Spleen (tissue), 11 donors: ENCODE measurements around the gene PLCB1. TPM values are rescaled to one million over a fixed set of nuclear protein-coding genes. Genes with fewer than 3 reads are reported as not detected.
"Not testable (repeated sequence)": the region's sequence is repeated elsewhere in the genome, so short reads cannot be mapped to it uniquely, and the experiment has no call there.

Source experiments
- DNase-seq: peaks from one replicate; pipeline ENCODE4 v3.0.0-alpha.2; 2020
- H3K27ac ChIP-seq, 8 donors: fragments of 200-600 bp; sonication (generic) in 7 of 8; 1 replicate in 4 of 8; 2 replicates in 4 of 8; pipeline versions ENCODE4 v1.5.0 to v1.8.0; 2016 to 2021; ENCODE audit warnings: inconsistent platforms in 4 of 8, mild to moderate bottlenecking in 4 of 8, moderate library complexity in 1 of 8
- H3K27me3 ChIP-seq, 7 donors: fragments of 200-600 bp; sonication (generic) in 6 of 7; replicated peaks in 1 of 7; 1 replicate in 4 of 7; 2 replicates in 3 of 7; pipeline versions ENCODE4 v1.5.0 to v1.8.0; 2016 to 2021; ENCODE audit warnings: inconsistent platforms in 3 of 7, mild to moderate bottlenecking in 1 of 7
- H3K36me3 ChIP-seq, 6 donors: fragments of 200-600 bp; sonication (generic) in 5 of 6; 1 replicate in 4 of 6; 2 replicates in 2 of 6; pipeline versions ENCODE4 v1.5.0 to v1.8.0; 2016 to 2021; ENCODE audit warnings: inconsistent platforms in 2 of 6
- H3K4me1 ChIP-seq, 6 donors: fragments of 200-600 bp; sonication (generic) in 5 of 6; 1 replicate in 3 of 6; 2 replicates in 3 of 6; pipeline versions ENCODE4 v1.5.0 to v1.8.0; 2016 to 2021; ENCODE audit warnings: inconsistent platforms in 3 of 6
- H3K4me3 ChIP-seq, 8 donors: fragments of 200-600 bp; sonication (generic) in 7 of 8; 1 replicate in 4 of 8; 2 replicates in 4 of 8; pipeline versions ENCODE4 v1.5.0 to v1.8.0; 2016 to 2021; ENCODE audit warnings: inconsistent platforms in 4 of 8, mild to moderate bottlenecking in 4 of 8, moderate library complexity in 2 of 8
- H3K9me3 ChIP-seq, 8 donors: fragments of 200-600 bp; sonication (generic) in 7 of 8; 1 replicate in 4 of 8; 2 replicates in 4 of 8; pipeline versions ENCODE4 v1.5.0 to v1.8.0; 2016 to 2021; ENCODE audit warnings: inconsistent platforms in 4 of 8
- POLR2A ChIP-seq, 3 donors: fragments of 450-650 bp; IDR thresholded peaks; one replicate each; pipeline ENCODE4 v1.5.1; 2017; ENCODE audit warnings: antibody characterized with exemption in 3 of 3, mild to moderate bottlenecking in 1 of 3
- POLR2AphosphoS5 ChIP-seq, 3 donors: sonication (generic); formaldehyde crosslinking; IDR thresholded peaks; one replicate each; pipeline ENCODE4 v1.5.1; 2017; ENCODE audit warnings: antibody characterized with exemption in 3 of 3
- WGBS, 5 donors: extraction: QIAGEN DNeasy Blood & Tissue Kit in 3 of 5; methylation state at CpG; one replicate each; pipeline versions ENCODE4 v1.1.5 to v1.1.7; 2013 to 2018; 5-methylcytosine and 5-hydroxymethylcytosine counted together
- intact Hi-C: fragments of 100-400 bp; cut with DNase I; formaldehyde crosslinking; loops from one replicate; pipeline ENCODE4 v1.15.0; 2023; ENCODE audit warnings: low total_unique reads
- polyA plus RNA-seq, 3 donors: library from polyadenylated mRNA; stranded (reverse); fragments of 200-250 nt; gene quantifications; one replicate each; pipeline ENCODE4 v1.2.1, GENCODE V29; 2013
- total RNA-seq, 7 donors: library from RNA; depleted of rRNA in 3 of 7; stranded (reverse); fragments of >200 nt in 3 of 7; fragmentation: NEBNext Ultra II Directional in 4 of 7; extraction: Animal tissue kit (Norgen Biotek cat#: 25700) in 4 of 7; gene quantifications; one replicate each; pipeline versions ENCODE4 v1.1.0 to v1.2.1, GENCODE V29; 2016 to 2021
- TF ChIP-seq, protein P1 (sequence below), 11 experiments: fragments of 200-600 bp in 7 of 11; fragments of 450-650 bp in 4 of 11; sonication (generic) in 4 of 11; IDR thresholded peaks in 8 of 11; conservative IDR thresholded peaks in 3 of 11; 1 replicate in 7 of 11; 2 replicates in 4 of 11; pipeline versions ENCODE4 v1.4.0 to v1.8.0; 2016 to 2021; ENCODE audit warnings: antibody characterized with exemption in 11 of 11, inconsistent platforms in 4 of 11, mild to moderate bottlenecking in 1 of 11
- donor health status: healthy with polysubstance abuse.
- donor health status: DM: no; HTN: no; CAD: no; lungs with moderate emphysema.
- donor health status: DM: no; HTN: no; CAD: no.
- donor health status: Bipolar disorder and iron deficiency.
- donor health status: healthy.
- donor health status: DM: no; HTN: no; CAD: no.
- donor health status: DM: yes; HTN: yes; CAD: no.

The PLCB1 gene
- total and polyA plus RNA-seq, 10 donors, result 1.0 to 33.7 (median 16.2) TPM

DNA sequence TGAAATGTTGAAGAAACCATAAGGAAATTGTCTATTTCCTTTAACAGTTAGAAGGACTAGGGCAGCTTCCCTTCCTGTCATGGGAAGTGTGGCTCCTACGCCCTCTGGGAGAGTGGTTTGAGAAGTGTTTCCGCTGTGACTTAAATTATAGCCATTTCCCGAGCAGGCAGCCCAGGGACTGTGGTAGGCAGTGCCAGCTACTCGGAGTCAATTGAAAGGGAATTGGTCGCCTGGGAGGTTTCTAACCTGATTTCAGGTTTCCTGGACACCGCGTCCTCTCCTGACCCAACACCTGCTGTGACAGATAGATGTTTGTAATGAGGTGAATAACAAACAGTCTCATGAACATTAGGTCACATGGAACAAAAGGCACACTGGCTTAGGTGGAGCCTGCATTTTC, 680.8 kb downstream of the PLCB1 start:
- WGBS, 5 donors, result 30 to 44% (median 32%) methylated on average over 7 of the region's 7 CpGs
- H3K4me1 ChIP-seq, result no peaks in the 10 kb centered on the region
- H3K36me3 ChIP-seq, result no peaks in the 10 kb centered on the region
- intact Hi-C loops, result no loop called here
- no peak for TF ChIP-seq POLR2A (IDR thresholded peaks at IDR 0.05)
- TF ChIP-seq POLR2AphosphoS5 (IDR thresholded peaks at IDR 0.05), result peak in 2 of 3 donors; percentile 28 to 65
- TF ChIP-seq, protein P1, sequence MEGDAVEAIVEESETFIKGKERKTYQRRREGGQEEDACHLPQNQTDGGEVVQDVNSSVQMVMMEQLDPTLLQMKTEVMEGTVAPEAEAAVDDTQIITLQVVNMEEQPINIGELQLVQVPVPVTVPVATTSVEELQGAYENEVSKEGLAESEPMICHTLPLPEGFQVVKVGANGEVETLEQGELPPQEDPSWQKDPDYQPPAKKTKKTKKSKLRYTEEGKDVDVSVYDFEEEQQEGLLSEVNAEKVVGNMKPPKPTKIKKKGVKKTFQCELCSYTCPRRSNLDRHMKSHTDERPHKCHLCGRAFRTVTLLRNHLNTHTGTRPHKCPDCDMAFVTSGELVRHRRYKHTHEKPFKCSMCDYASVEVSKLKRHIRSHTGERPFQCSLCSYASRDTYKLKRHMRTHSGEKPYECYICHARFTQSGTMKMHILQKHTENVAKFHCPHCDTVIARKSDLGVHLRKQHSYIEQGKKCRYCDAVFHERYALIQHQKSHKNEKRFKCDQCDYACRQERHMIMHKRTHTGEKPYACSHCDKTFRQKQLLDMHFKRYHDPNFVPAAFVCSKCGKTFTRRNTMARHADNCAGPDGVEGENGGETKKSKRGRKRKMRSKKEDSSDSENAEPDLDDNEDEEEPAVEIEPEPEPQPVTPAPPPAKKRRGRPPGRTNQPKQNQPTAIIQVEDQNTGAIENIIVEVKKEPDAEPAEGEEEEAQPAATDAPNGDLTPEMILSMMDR (IDR thresholded peaks at IDR 0.05 in 8 of 11, conservative IDR thresholded peaks at IDR 0.05 in 3 of 11), result no peak
- H3K27me3 ChIP-seq, result no peaks in the 10 kb centered on the region
- H3K4me3 ChIP-seq, result no peak overlapping the region
- peak overlapping the region in 1 of 8 donors; percentile 39 for H3K27ac ChIP-seq
- no peak for DNase-seq
- H3K9me3 ChIP-seq, result no peaks in the 10 kb centered on the region

- Histone ChIP-seq H3K4me1 (no peaks in the 10 kb centered on the region), H3K36me3 (no peaks in the 10 kb centered on the region), H3K27ac (no peak overlapping the region), H3K9me3 (peaks cover 0 to 9% (median 0%) of the 10 kb centered on the region in 8 donors), H3K27me3 (no peaks in the 10 kb centered on the region), H3K4me3 (no peak overlapping the region)
- DNase-seq, result no peak
- intact Hi-C loops, result no loop called here
- 85 to 95% (median 90%) methylated on average over 4 of the region's 4 CpGs for WGBS, 5 donors
- TF ChIP-seq POLR2A (IDR thresholded peaks at IDR 0.05) (no peak), POLR2AphosphoS5 (IDR thresholded peaks at IDR 0.05) (no peak)
- TF ChIP-seq, protein P1 (IDR thresholded peaks at IDR 0.05 in 8 of 11, conservative IDR thresholded peaks at IDR 0.05 in 3 of 11), result no peak
Observed at GRCh38 chr20:8815208-8815607, 683.1 kb downstream of the PLCB1 start.

GRCh38 chr20:8829256-8829655, 697.2 kb downstream of the PLCB1 start:
- Histone ChIP-seq H3K4me1 (no peaks in the 10 kb centered on the region), H3K27me3 (no peaks in the 10 kb centered on the region), H3K36me3 (no peaks in the 10 kb centered on the region), H3K27ac (no peak overlapping the region), H3K9me3 (no peaks in the 10 kb centered on the region), H3K4me3 (no peak overlapping the region)
- DNase-seq, result no peak
- WGBS, 5 donors, result 90 to 95% (median 93%) methylated on average over 5 of the region's 5 CpGs
- intact Hi-C loops, result no loop called here
- TF ChIP-seq, protein P1 (IDR thresholded peaks at IDR 0.05 in 8 of 11, conservative IDR thresholded peaks at IDR 0.05 in 3 of 11), result no peak
- TF ChIP-seq POLR2AphosphoS5 (IDR thresholded peaks at IDR 0.05) (no peak), POLR2A (IDR thresholded peaks at IDR 0.05) (no peak)

- H3K36me3 ChIP-seq, H3K27me3 ChIP-seq, H3K4me1 ChIP-seq, DNase-seq, intact Hi-C loops, H3K4me3 ChIP-seq, H3K9me3 ChIP-seq, H3K27ac ChIP-seq: not testable (repeated sequence)
- WGBS, 5 donors, result 86 to 91% (median 89%) methylated on average over 2 to 3 of the region's 3 CpGs
Observed at GRCh38 chr20:8834294-8834693, 702.2 kb downstream of the PLCB1 start.

DNA sequence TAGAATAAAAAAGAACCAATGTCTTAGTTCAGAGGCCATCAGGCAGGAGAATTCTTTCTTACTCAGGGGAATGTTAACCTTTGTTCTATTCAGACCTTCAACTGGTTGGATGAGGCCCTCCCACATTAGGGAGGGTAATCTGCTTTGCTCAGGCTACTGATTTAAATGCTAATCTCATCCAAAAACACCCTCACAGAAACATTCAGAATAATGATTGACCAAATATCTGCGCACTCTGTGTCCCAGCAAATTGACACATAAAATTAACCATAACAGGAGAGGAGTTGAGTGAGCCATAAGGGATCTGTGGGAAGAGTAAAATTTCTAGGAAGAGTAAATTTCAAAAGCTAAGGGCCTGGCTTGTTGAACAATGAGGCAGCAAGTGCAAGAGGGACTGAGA, 702.8 kb downstream of the PLCB1 start:
- Histone ChIP-seq H3K27me3 (no peaks in the 10 kb centered on the region), H3K4me1 (no peaks in the 10 kb centered on the region), H3K27ac (no peak overlapping the region), H3K36me3 (no peaks in the 10 kb centered on the region), H3K4me3 (no peak overlapping the region), H3K9me3 (no peaks in the 10 kb centered on the region)
- intact Hi-C loops, result no loop called here
- 35 to 96% (median 62%) methylated on average over 1 of the region's 1 CpG for WGBS, 5 donors
- DNase-seq, result no peak
- TF ChIP-seq POLR2A (IDR thresholded peaks at IDR 0.05), result no peak
- no peak for TF ChIP-seq POLR2AphosphoS5 (IDR thresholded peaks at IDR 0.05)
- TF ChIP-seq, protein P1 (IDR thresholded peaks at IDR 0.05 in 8 of 11, conservative IDR thresholded peaks at IDR 0.05 in 3 of 11), result no peak
